ENCODE results near the gene GPR15LG. TPM values are rescaled to one million over a fixed set of nuclear protein-coding genes. Genes with fewer than 3 reads are reported as not detected.
A peak's percentile ranks its signal among the peaks of the same experiment; 100 is the strongest.
"Not testable (repeated sequence)": the region's sequence is repeated elsewhere in the genome, so short reads cannot be mapped to it uniquely, and the experiment has no call there.

GPR15LG gene
- total RNA-seq, 1 donor from 2014 or later: not detected

DNA sequence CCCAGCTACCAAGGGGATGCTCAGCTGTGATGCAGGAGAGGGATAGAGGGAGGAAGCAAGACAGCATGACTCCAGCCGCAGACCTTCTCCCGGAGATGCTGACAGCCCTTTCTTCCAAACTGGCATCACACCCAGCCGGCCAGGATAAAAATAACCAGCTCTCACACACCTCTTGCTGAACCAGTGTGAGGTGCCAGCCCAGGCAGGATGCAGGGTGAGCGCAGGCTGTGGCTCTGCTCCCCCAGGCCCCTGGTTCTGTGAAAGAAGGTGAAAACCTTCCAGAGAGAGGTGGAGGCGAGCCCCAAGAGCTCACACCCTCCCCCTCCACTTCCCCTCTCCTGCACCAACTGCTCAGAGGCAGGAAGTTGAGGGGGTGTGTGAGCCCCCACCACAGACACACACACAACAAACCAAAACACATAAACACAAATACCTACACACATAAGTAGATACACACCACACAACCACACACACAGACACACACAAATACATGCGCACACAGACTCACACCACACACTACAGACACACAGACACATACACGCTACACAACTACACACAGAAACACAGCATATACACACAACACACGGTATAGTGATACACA lies 4.0 kb downstream of the GPR15LG start:
- Histone ChIP-seq H3K27me3 (no peaks in the 10 kb centered on the region), H3K4me1 (no peaks in the 10 kb centered on the region), H3K9me3 (no peaks in the 10 kb centered on the region), H3K27ac (no peak overlapping the region), H3K36me3 (no peaks in the 10 kb centered on the region), H3K4me3 (no peak overlapping the region)
- no peak for DNase-seq (ENCODE audit: low spot score in 2 of 2)
- no peak for TF ChIP-seq CTCF (IDR thresholded peaks at IDR 0.05)
- intact Hi-C loops (cut with DNase I): no loop called here

GRCh38 chr10:84178160-84178609 lies 4.6 kb downstream of the GPR15LG start:
- DNase-seq (ENCODE audit: low spot score in 2 of 2): no peak
- no peaks in the 10 kb centered on the region for H3K9me3 ChIP-seq
- TF ChIP-seq CTCF (IDR thresholded peaks at IDR 0.05): no peak
- no peak overlapping the region for H3K27ac ChIP-seq
- intact Hi-C loops (cut with DNase I): no loop called here
- H3K4me1 ChIP-seq: no peaks in the 10 kb centered on the region
- no peaks in the 10 kb centered on the region for H3K27me3 ChIP-seq
- H3K4me3 ChIP-seq: no peak overlapping the region
- H3K36me3 ChIP-seq: no peaks in the 10 kb centered on the region

- intact Hi-C loops (cut with DNase I): no loop called here
- Histone ChIP-seq H3K36me3 (no peaks in the 10 kb centered on the region), H3K4me1 (no peaks in the 10 kb centered on the region), H3K27me3 (no peaks in the 10 kb centered on the region), H3K27ac (no peak overlapping the region), H3K9me3 (no peaks in the 10 kb centered on the region), H3K4me3 (no peak overlapping the region)
- TF ChIP-seq CTCF (IDR thresholded peaks at IDR 0.05): no peak
- DNase-seq (ENCODE audit: low spot score in 2 of 2): no peak
These were observed 5.6 kb downstream of the GPR15LG start for GRCh38 chr10:84179059-84179710.

DNA sequence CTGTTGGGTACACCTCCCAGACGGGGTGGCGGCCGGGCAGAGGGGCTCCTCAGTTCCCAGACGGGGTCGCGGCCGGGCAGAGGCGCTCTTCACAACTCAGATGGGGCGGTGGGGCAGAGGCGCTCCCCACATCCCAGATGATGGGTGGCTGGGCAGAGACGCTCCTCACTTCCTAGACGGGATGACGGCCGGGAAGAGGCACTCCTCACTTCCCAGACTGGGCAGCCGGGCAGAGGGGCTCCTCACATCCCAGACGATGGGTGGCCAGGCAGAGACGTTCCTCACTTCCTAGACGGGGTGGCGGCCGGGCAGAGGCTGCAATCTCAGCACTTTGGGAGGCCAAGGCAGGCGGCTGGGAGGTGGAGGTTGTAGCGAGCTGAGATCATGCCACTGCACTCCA lies 6.8 kb downstream of the GPR15LG start:
- DNase-seq (ENCODE audit: low spot score in 2 of 2): peak in 1 of 2 donors; percentile 18
- H3K27ac ChIP-seq; H3K4me3 ChIP-seq; H3K4me1 ChIP-seq; H3K27me3 ChIP-seq; H3K9me3 ChIP-seq; H3K36me3 ChIP-seq; intact Hi-C loops (cut with DNase I): not testable (repeated sequence)

DNA sequence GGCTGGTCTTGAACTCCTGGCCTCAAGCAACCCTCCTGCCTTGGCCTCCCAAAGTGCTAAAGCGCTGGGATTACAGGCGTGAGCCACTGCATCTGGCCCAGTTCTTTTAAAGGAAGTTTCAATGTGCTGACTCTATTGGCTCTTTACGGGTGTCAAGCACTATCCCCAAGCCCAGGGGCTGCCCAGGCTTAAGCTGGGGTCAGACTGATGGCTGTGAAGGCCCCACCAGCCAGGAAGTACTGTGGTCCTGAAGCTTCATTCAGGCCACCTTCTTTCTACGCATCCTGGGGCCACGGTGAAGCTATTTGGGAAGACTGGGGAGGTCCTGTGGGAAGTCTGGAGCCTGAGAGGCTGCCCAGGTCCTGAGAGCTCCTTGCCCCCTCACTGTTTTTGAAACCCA lies 8.0 kb downstream of the GPR15LG start:
- TF ChIP-seq CTCF (IDR thresholded peaks at IDR 0.05): no peak
- intact Hi-C loops (cut with DNase I): no loop called here
- no peaks in the 10 kb centered on the region for H3K9me3 ChIP-seq
- H3K27ac ChIP-seq: no peak overlapping the region
- H3K36me3 ChIP-seq: no peaks in the 10 kb centered on the region
- H3K27me3 ChIP-seq: no peaks in the 10 kb centered on the region
- no peaks in the 10 kb centered on the region for H3K4me1 ChIP-seq
- H3K4me3 ChIP-seq: no peak overlapping the region
- no peak for DNase-seq (ENCODE audit: low spot score in 2 of 2)

- no peak for TF ChIP-seq CTCF (IDR thresholded peaks at IDR 0.05)
- H3K4me3 ChIP-seq: no peak overlapping the region
- intact Hi-C loops (cut with DNase I): no loop called here
These were observed 10.9 kb downstream of the GPR15LG start for GRCh38 chr10:84184517-84184916.

More at GRCh38 chr10:84184517-84184916, 10.9 kb downstream of the GPR15LG start:
- Histone ChIP-seq H3K27ac (no peak overlapping the region), H3K9me3 (no peaks in the 10 kb centered on the region), H3K4me1 (no peaks in the 10 kb centered on the region), H3K27me3 (no peaks in the 10 kb centered on the region), H3K36me3 (no peaks in the 10 kb centered on the region)
- no peak for DNase-seq (ENCODE audit: low spot score in 2 of 2)

Measured in ascending aorta (tissue), 2 donors.